Stimulated activated memory B cell treated with anti-CD40 and anti-IgM and Interleukin-4, amounts not matched to agents 10 μg/mL and 1 μg/mL and 100 μg/mL, for 72 hours (primary cell): ENCODE measurements around the gene RPS14.
A peak's percentile ranks its signal among the peaks of the same experiment; 100 is the strongest.

Source experiments
- ATAC-seq: fragments of 150-1000 bp; cut with Tn5 transposase; 2 replicates; pipeline ENCODE4 v1.10.0; 2021
- H3K27ac Mint-ChIP-seq: one replicate; pipeline ENCODE4 v1.8.0; 2022; ENCODE audit warnings: mild to moderate bottlenecking, mixed read lengths
- H3K27me3 Mint-ChIP-seq: one replicate; pipeline ENCODE4 v1.8.0; 2022; ENCODE audit warnings: mixed read lengths
- H3K36me3 Mint-ChIP-seq: one replicate; pipeline ENCODE4 v1.8.0; 2022; ENCODE audit warnings: mixed read lengths
- H3K4me1 Mint-ChIP-seq: one replicate; pipeline ENCODE4 v1.8.0; 2022; ENCODE audit warnings: mixed read lengths
- H3K4me3 Mint-ChIP-seq: one replicate; pipeline ENCODE4 v1.8.0; 2022; ENCODE audit warnings: mild to moderate bottlenecking, moderate library complexity, mixed read lengths
- H3K9me3 Mint-ChIP-seq: one replicate; pipeline ENCODE4 v1.8.0; 2022; ENCODE audit warnings: mixed read lengths

The RPS14 gene

GRCh38 chr5:150404535-150404934 is 45.0 kb downstream of the RPS14 start:
- ATAC-seq = no peak
- Mint-ChIP-seq H3K4me3 (no peak overlapping the region), H3K27ac (no peak overlapping the region), H3K4me1 (peaks cover 76% of the 10 kb centered on the region), H3K36me3 (peaks cover 80% of the 10 kb centered on the region), H3K9me3 (no peaks in the 10 kb centered on the region), H3K27me3 (no peaks in the 10 kb centered on the region)

GRCh38 chr5:150404121-150404520 is 45.4 kb downstream of the RPS14 start:
- Mint-ChIP-seq H3K27ac (no peak overlapping the region), H3K4me1 (peaks cover 79% of the 10 kb centered on the region), H3K36me3 (peaks cover 76% of the 10 kb centered on the region), H3K4me3 (no peak overlapping the region), H3K27me3 (no peaks in the 10 kb centered on the region), H3K9me3 (no peaks in the 10 kb centered on the region)
- no peak for ATAC-seq

GRCh38 chr5:150402901-150403342 is 46.6 kb downstream of the RPS14 start:
- H3K4me1 Mint-ChIP-seq = peaks cover 78% of the 10 kb centered on the region
- ATAC-seq = no peak
- no peaks in the 10 kb centered on the region for H3K27me3 Mint-ChIP-seq
- peaks cover 64% of the 10 kb centered on the region for H3K36me3 Mint-ChIP-seq
- H3K27ac Mint-ChIP-seq = peak overlapping the region; percentile 82
- peak overlapping the region; percentile 30 for H3K4me3 Mint-ChIP-seq
- no peaks in the 10 kb centered on the region for H3K9me3 Mint-ChIP-seq

GRCh38 chr5:150402229-150402773 is 47.2 kb downstream of the RPS14 start:
- H3K27ac Mint-ChIP-seq = peak overlapping the region; percentile 82
- peaks cover 61% of the 10 kb centered on the region for H3K36me3 Mint-ChIP-seq
- peaks cover 77% of the 10 kb centered on the region for H3K4me1 Mint-ChIP-seq
- no peaks in the 10 kb centered on the region for H3K27me3 Mint-ChIP-seq
- H3K9me3 Mint-ChIP-seq = no peaks in the 10 kb centered on the region
- no peak for ATAC-seq
- H3K4me3 Mint-ChIP-seq = peak overlapping the region; percentile 30

- Mint-ChIP-seq H3K4me1 (peaks cover 71% of the 10 kb centered on the region), H3K4me3 (peak overlapping the region; percentile 21), H3K9me3 (no peaks in the 10 kb centered on the region), H3K27ac (peak overlapping the region; percentile 82), H3K27me3 (no peaks in the 10 kb centered on the region), H3K36me3 (peaks cover 58% of the 10 kb centered on the region)
- ATAC-seq = no peak
These were observed 47.9 kb downstream of the RPS14 start for GRCh38 chr5:150401376-150402228.

GRCh38 chr5:150401076-150401375 is 48.5 kb downstream of the RPS14 start:
- no peaks in the 10 kb centered on the region for H3K9me3 Mint-ChIP-seq
- H3K27ac Mint-ChIP-seq = peak overlapping the region; percentile 82
- no peak overlapping the region for H3K4me3 Mint-ChIP-seq
- peaks cover 58% of the 10 kb centered on the region for H3K36me3 Mint-ChIP-seq
- peak; percentile 6 for ATAC-seq
- no peaks in the 10 kb centered on the region for H3K27me3 Mint-ChIP-seq
- H3K4me1 Mint-ChIP-seq = peaks cover 65% of the 10 kb centered on the region

GRCh38 chr5:150400316-150401075 is 49.0 kb downstream of the RPS14 start:
- H3K4me1 Mint-ChIP-seq = peaks cover 62% of the 10 kb centered on the region
- peak; percentile 2 for ATAC-seq

GRCh38 chr5:150399524-150400211 is 49.9 kb downstream of the RPS14 start:
- H3K4me3 Mint-ChIP-seq = peak overlapping the region; percentile 62
- H3K9me3 Mint-ChIP-seq = no peaks in the 10 kb centered on the region
- H3K27ac Mint-ChIP-seq = peak overlapping the region; percentile 82
- peaks cover 62% of the 10 kb centered on the region for H3K4me1 Mint-ChIP-seq
- H3K27me3 Mint-ChIP-seq = no peaks in the 10 kb centered on the region
- peak; percentile 46 for ATAC-seq
- H3K36me3 Mint-ChIP-seq = peaks cover 56% of the 10 kb centered on the region

More at GRCh38 chr5:150400316-150401075, 49.0 kb downstream of the RPS14 start:
- peak overlapping the region; percentile 82 for H3K27ac Mint-ChIP-seq
- H3K27me3 Mint-ChIP-seq = no peaks in the 10 kb centered on the region
- H3K9me3 Mint-ChIP-seq = no peaks in the 10 kb centered on the region
- H3K4me3 Mint-ChIP-seq = peak overlapping the region; percentile 62
- H3K36me3 Mint-ChIP-seq = peaks cover 59% of the 10 kb centered on the region

GRCh38 chr5:150398722-150399523 is 50.6 kb downstream of the RPS14 start:
- ATAC-seq = peak; percentile 82
- Mint-ChIP-seq H3K27me3 (no peaks in the 10 kb centered on the region), H3K4me1 (peaks cover 56% of the 10 kb centered on the region), H3K4me3 (peak overlapping the region; percentile 68), H3K36me3 (peaks cover 48% of the 10 kb centered on the region), H3K9me3 (no peaks in the 10 kb centered on the region), H3K27ac (peak overlapping the region; percentile 82)

- H3K27me3 Mint-ChIP-seq = no peaks in the 10 kb centered on the region
- no peaks in the 10 kb centered on the region for H3K9me3 Mint-ChIP-seq
- H3K4me3 Mint-ChIP-seq = peak overlapping the region; percentile 30
- peaks cover 48% of the 10 kb centered on the region for H3K36me3 Mint-ChIP-seq
- peak overlapping the region; percentile 82 for H3K27ac Mint-ChIP-seq
- ATAC-seq = no peak
- H3K4me1 Mint-ChIP-seq = peaks cover 53% of the 10 kb centered on the region
These were observed 51.5 kb downstream of the RPS14 start for GRCh38 chr5:150397782-150398721.

GRCh38 chr5:150397146-150397781 is 52.3 kb downstream of the RPS14 start:
- no peak for ATAC-seq
- peaks cover 46% of the 10 kb centered on the region for H3K4me1 Mint-ChIP-seq
- H3K9me3 Mint-ChIP-seq = no peaks in the 10 kb centered on the region
- peaks cover 42% of the 10 kb centered on the region for H3K36me3 Mint-ChIP-seq
- H3K27me3 Mint-ChIP-seq = no peaks in the 10 kb centered on the region
- H3K27ac Mint-ChIP-seq = peak overlapping the region; percentile 82
- H3K4me3 Mint-ChIP-seq = no peak overlapping the region

- Mint-ChIP-seq H3K4me3 (no peak overlapping the region), H3K36me3 (peaks cover 42% of the 10 kb centered on the region), H3K27ac (peak overlapping the region; percentile 77), H3K9me3 (no peaks in the 10 kb centered on the region), H3K4me1 (peaks cover 37% of the 10 kb centered on the region), H3K27me3 (no peaks in the 10 kb centered on the region)
- no peak for ATAC-seq
These were observed 53.3 kb downstream of the RPS14 start for GRCh38 chr5:150396267-150396666.

- Mint-ChIP-seq H3K4me1 (peaks cover 32% of the 10 kb centered on the region), H3K27ac (peak overlapping the region; percentile 77), H3K4me3 (no peak overlapping the region), H3K36me3 (peaks cover 46% of the 10 kb centered on the region), H3K27me3 (no peaks in the 10 kb centered on the region), H3K9me3 (no peaks in the 10 kb centered on the region)
- no peak for ATAC-seq
These were observed 53.9 kb downstream of the RPS14 start for GRCh38 chr5:150395688-150395975.
